ENCODE data around the gene HDAC9. TPM values are rescaled to one million over a fixed set of nuclear protein-coding genes. Genes with fewer than 3 reads are reported as not detected.

Gene HDAC9
- polyA plus RNA-seq, 3 donors, result 41.7 to 51.2 (median 44.2) TPM

DNA sequence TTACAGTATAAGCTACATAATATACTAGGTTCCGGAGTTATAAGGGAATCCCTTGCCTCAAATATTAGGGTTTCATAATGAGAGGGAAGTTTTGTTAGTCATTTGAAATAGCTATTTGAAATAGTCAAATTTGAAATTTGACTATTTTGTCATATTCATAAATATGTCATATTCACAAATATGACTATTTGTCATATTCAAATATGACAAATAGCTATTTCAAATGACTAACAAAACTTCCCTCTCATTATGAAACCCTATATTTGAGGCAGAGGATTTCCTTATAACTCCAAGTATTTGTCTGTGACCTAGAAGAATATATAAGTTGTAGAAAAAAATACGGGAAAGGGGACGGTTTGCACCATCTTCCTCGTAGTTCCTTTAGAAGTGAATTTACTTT lies 76.6 kb downstream of the HDAC9 start:
- peaks cover 15 to 25% of the 10 kb centered on the region in 2 donors for H3K36me3 ChIP-seq (replicated peaks in 1 of 2; ENCODE audit: control insufficient read depth in 1 of 2, insufficient read depth in 2 of 2, low read length in 2 of 2)
- no peaks in the 10 kb centered on the region for H3K9me3 Mint-ChIP-seq

DNA sequence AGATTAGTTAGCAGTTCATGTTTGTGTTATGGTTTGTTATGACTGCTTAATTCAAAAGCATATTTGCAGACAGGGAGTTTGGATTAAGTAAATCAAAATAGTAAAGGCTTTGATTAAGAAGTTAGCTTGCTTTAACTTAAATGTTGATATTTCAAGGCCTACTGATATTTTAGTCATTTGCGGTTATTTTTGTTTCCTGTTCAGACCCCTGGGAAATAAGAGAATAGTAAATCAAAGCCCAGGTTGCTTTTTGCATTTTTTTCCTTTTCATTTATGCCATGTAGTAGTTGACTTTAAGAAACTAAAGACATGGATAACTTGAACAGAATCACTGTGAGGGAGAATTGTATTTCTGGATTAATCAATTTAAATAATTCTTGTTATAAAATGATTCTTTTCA lies 77.3 kb downstream of the HDAC9 start:
- H2AFZ ChIP-seq (ENCODE audit: insufficient read depth, low read depth, low read length, poor library complexity, severe bottlenecking), result no peak overlapping the region
- Mint-ChIP-seq H3K9me3 (no peaks in the 10 kb centered on the region), H3K27ac (no peak overlapping the region), H3K4me1 (peaks cover 1% of the 10 kb centered on the region), H3K27me3 (ENCODE audit: low read depth in 3 of 3) (no peaks in the 10 kb centered on the region), H3K36me3 (peaks cover 9 to 25% of the 10 kb centered on the region in 2 donors), H3K4me3 (no peak overlapping the region)
- peaks cover 17% of the 10 kb centered on the region for H4K20me1 ChIP-seq (ENCODE audit: insufficient read depth, low read length)
- peaks cover 15 to 25% of the 10 kb centered on the region in 2 donors for H3K36me3 ChIP-seq (replicated peaks in 1 of 2; ENCODE audit: control insufficient read depth in 1 of 2, insufficient read depth in 2 of 2, low read length in 2 of 2)
- no peak overlapping the region for H3K9ac ChIP-seq (ENCODE audit: insufficient read depth, low read length, poor library complexity, severe bottlenecking)
- H3K27me3 ChIP-seq (ENCODE audit: control insufficient read depth in 2 of 2, insufficient read depth in 2 of 2, low read length in 2 of 2), result no peaks in the 10 kb centered on the region
- intact Hi-C loops (cut with micrococcal nuclease), result no loop called here
- DNase-seq, result no peak
- H3K4me1 ChIP-seq (ENCODE audit: control insufficient read depth in 1 of 2, insufficient read depth in 2 of 2, low read length in 2 of 2), result no peaks in the 10 kb centered on the region
- H3K79me2 ChIP-seq (ENCODE audit: insufficient read depth, low read length), result no peaks in the 10 kb centered on the region
- no peak overlapping the region for H3K4me3 ChIP-seq (replicated peaks in 1 of 3; ENCODE audit: low read depth in 2 of 3, low read length in 3 of 3)
- H3K4me2 ChIP-seq (replicated peaks; ENCODE audit: extremely low read depth, low read length, poor library complexity, severe bottlenecking), result no peak overlapping the region
- TF ChIP-seq, protein P1, sequence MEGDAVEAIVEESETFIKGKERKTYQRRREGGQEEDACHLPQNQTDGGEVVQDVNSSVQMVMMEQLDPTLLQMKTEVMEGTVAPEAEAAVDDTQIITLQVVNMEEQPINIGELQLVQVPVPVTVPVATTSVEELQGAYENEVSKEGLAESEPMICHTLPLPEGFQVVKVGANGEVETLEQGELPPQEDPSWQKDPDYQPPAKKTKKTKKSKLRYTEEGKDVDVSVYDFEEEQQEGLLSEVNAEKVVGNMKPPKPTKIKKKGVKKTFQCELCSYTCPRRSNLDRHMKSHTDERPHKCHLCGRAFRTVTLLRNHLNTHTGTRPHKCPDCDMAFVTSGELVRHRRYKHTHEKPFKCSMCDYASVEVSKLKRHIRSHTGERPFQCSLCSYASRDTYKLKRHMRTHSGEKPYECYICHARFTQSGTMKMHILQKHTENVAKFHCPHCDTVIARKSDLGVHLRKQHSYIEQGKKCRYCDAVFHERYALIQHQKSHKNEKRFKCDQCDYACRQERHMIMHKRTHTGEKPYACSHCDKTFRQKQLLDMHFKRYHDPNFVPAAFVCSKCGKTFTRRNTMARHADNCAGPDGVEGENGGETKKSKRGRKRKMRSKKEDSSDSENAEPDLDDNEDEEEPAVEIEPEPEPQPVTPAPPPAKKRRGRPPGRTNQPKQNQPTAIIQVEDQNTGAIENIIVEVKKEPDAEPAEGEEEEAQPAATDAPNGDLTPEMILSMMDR (IDR thresholded peaks at IDR 0.05), result no peak
- WGBS (ENCODE audit: insufficient coverage), result no CpG with 5 or more reads among the region's 1 CpG
- no peak overlapping the region for H3K27ac ChIP-seq (ENCODE audit: low read depth in 1 of 2, low read length in 2 of 2)
- H3K9me3 ChIP-seq (replicated peaks in 1 of 2; ENCODE audit: control insufficient read depth in 1 of 2, insufficient read depth in 1 of 2, low read length in 2 of 2), result no peaks in the 10 kb centered on the region

More for the DNA sequence above, 76.6 kb downstream of the HDAC9 start:
- H3K4me3 ChIP-seq (replicated peaks in 1 of 3; ENCODE audit: low read depth in 2 of 3, low read length in 3 of 3), result no peak overlapping the region
- no peak overlapping the region for H3K27ac Mint-ChIP-seq
- TF ChIP-seq, protein P1 (IDR thresholded peaks at IDR 0.05), result no peak
- no peak overlapping the region for H3K27ac ChIP-seq (ENCODE audit: low read depth in 1 of 2, low read length in 2 of 2)
- no peak overlapping the region for H2AFZ ChIP-seq (ENCODE audit: insufficient read depth, low read depth, low read length, poor library complexity, severe bottlenecking)
- H3K79me2 ChIP-seq (ENCODE audit: insufficient read depth, low read length), result no peaks in the 10 kb centered on the region
- no peaks in the 10 kb centered on the region for H3K27me3 Mint-ChIP-seq (ENCODE audit: low read depth in 3 of 3)
- peaks cover 1% of the 10 kb centered on the region for H3K4me1 Mint-ChIP-seq
- peaks cover 17% of the 10 kb centered on the region for H4K20me1 ChIP-seq (ENCODE audit: insufficient read depth, low read length)
- H3K9ac ChIP-seq (ENCODE audit: insufficient read depth, low read length, poor library complexity, severe bottlenecking), result no peak overlapping the region
- H3K36me3 Mint-ChIP-seq, result peaks cover 9 to 18% of the 10 kb centered on the region in 2 donors
- intact Hi-C loops (cut with micrococcal nuclease), result no loop called here
- no peaks in the 10 kb centered on the region for H3K4me1 ChIP-seq (ENCODE audit: control insufficient read depth in 1 of 2, insufficient read depth in 2 of 2, low read length in 2 of 2)
- DNase-seq, result peak in 1 of 3 donors; percentile 29
- no peak overlapping the region for H3K4me2 ChIP-seq (replicated peaks; ENCODE audit: extremely low read depth, low read length, poor library complexity, severe bottlenecking)
- H3K4me3 Mint-ChIP-seq, result no peak overlapping the region
- no peaks in the 10 kb centered on the region for H3K27me3 ChIP-seq (ENCODE audit: control insufficient read depth in 2 of 2, insufficient read depth in 2 of 2, low read length in 2 of 2)
- H3K9me3 ChIP-seq (replicated peaks in 1 of 2; ENCODE audit: control insufficient read depth in 1 of 2, insufficient read depth in 1 of 2, low read length in 2 of 2), result no peaks in the 10 kb centered on the region
- WGBS (ENCODE audit: insufficient coverage), result no CpG with 5 or more reads among the region's 4 CpGs
